Measurements from ENCODE around the gene ATAD3B.
"Not testable (repeated sequence)": the region's sequence is repeated elsewhere in the genome, so short reads cannot be mapped to it uniquely, and the experiment has no call there.

Gene ATAD3B

DNA sequence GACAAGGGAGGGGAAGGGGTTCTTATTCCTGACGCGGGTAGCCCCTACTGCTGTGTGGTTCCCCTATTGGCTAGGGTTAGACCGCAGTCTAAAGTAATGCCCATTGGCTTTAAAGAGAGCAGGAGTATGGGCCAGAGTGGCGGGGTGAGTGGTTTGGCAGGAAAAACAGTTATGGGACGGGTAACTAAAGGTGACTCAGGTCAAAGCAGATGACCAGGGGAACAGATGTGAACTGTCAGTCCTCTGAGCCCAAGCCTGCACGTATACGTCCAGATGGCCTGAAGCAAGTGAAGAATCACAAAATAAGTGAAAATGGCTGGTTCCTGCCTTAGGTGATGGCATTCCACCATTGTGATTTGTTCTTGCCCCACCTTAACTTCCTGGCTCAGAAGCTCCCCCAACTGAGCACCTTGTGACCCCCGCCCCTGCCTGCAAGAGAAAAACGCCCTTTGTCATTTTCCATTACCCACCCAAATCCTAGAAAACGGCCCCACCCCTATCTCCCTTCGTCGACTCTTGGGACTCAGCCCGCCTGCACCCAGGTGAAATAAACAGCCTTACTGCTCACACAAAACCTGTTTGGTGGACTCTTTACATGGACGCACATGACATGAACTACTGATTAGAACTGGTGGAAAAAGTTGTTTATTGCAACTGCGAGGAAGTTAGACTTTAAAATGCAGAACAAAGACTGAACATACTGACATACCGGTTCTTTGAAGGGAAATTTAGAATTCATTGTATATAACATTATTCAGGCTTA is 758 bp upstream of the ATAD3B start:
- Histone ChIP-seq H3K4me3 (ENCODE audit: low read depth, low read length) (peak overlapping the region; percentile 86), H3K36me3 (ENCODE audit: control insufficient read depth, insufficient read depth, low read length) (no peaks in the 10 kb centered on the region), H3K79me2 (peaks cover 7% of the 10 kb centered on the region), H3K27me3 (ENCODE audit: control insufficient read depth, insufficient read depth, low read length) (no peaks in the 10 kb centered on the region), H3K9me3 (ENCODE audit: control insufficient read depth, low read length) (no peaks in the 10 kb centered on the region), H2AFZ (peak overlapping the region; percentile 76), H3K4me2 (ENCODE audit: low read length) (peak overlapping the region; percentile 98), H3K4me1 (no peaks in the 10 kb centered on the region), H3K9ac (no peak overlapping the region), H3K27ac (peak overlapping the region; percentile 63)
- no peak for TF ChIP-seq CTCF (IDR thresholded peaks at IDR 0.05)

GRCh38 chr1:1472053-1472876 is 700 bp downstream of the ATAD3B start:
- not testable (repeated sequence) for H3K27ac ChIP-seq; H3K79me2 ChIP-seq; H3K27me3 ChIP-seq (ENCODE audit: control insufficient read depth, insufficient read depth, low read length); H2AFZ ChIP-seq; H3K9ac ChIP-seq; H3K9me3 ChIP-seq (ENCODE audit: control insufficient read depth, low read length); H3K4me1 ChIP-seq; H3K4me3 ChIP-seq (ENCODE audit: low read depth, low read length); H3K36me3 ChIP-seq (ENCODE audit: control insufficient read depth, insufficient read depth, low read length)
- H3K4me2 ChIP-seq (ENCODE audit: low read length): peak overlapping the region; percentile 73

- not testable (repeated sequence) for H3K27ac ChIP-seq; H3K4me1 ChIP-seq; H3K27me3 ChIP-seq (ENCODE audit: control insufficient read depth, insufficient read depth, low read length); H3K4me3 ChIP-seq (ENCODE audit: low read depth, low read length); H3K4me2 ChIP-seq (ENCODE audit: low read length); H3K9me3 ChIP-seq (ENCODE audit: control insufficient read depth, low read length); H3K9ac ChIP-seq; H3K36me3 ChIP-seq (ENCODE audit: control insufficient read depth, insufficient read depth, low read length); H2AFZ ChIP-seq; H3K79me2 ChIP-seq
Measured at GRCh38 chr1:1476011-1476410, 4.4 kb downstream of the ATAD3B start.

- H3K9ac ChIP-seq: no peak overlapping the region
- H3K27ac ChIP-seq: no peak overlapping the region
- H3K79me2 ChIP-seq: peaks cover 10% of the 10 kb centered on the region
- H3K4me2 ChIP-seq (ENCODE audit: low read length): no peak overlapping the region
- no peaks in the 10 kb centered on the region for H3K36me3 ChIP-seq (ENCODE audit: control insufficient read depth, insufficient read depth, low read length)
- H3K9me3 ChIP-seq (ENCODE audit: control insufficient read depth, low read length): no peaks in the 10 kb centered on the region
- no peak for TF ChIP-seq CTCF (IDR thresholded peaks at IDR 0.05)
- no peaks in the 10 kb centered on the region for H3K27me3 ChIP-seq (ENCODE audit: control insufficient read depth, insufficient read depth, low read length)
- no peaks in the 10 kb centered on the region for H3K4me1 ChIP-seq
- no peak overlapping the region for H2AFZ ChIP-seq
- H3K4me3 ChIP-seq (ENCODE audit: low read depth, low read length): no peak overlapping the region
Measured at GRCh38 chr1:1477206-1477605, 5.6 kb downstream of the ATAD3B start.

- Histone ChIP-seq H3K79me2 (peaks cover 3% of the 10 kb centered on the region), H2AFZ (no peak overlapping the region), H3K4me3 (ENCODE audit: low read depth, low read length) (no peak overlapping the region), H3K4me2 (ENCODE audit: low read length) (no peak overlapping the region), H3K9ac (no peak overlapping the region), H3K27me3 (ENCODE audit: control insufficient read depth, insufficient read depth, low read length) (no peaks in the 10 kb centered on the region), H3K9me3 (ENCODE audit: control insufficient read depth, low read length) (no peaks in the 10 kb centered on the region), H3K27ac (no peak overlapping the region), H3K36me3 (ENCODE audit: control insufficient read depth, insufficient read depth, low read length) (no peaks in the 10 kb centered on the region), H3K4me1 (no peaks in the 10 kb centered on the region)
- TF ChIP-seq CTCF (IDR thresholded peaks at IDR 0.05): no peak
Measured at GRCh38 chr1:1479547-1480487, 8.3 kb downstream of the ATAD3B start.

- H3K27ac ChIP-seq; H3K27me3 ChIP-seq (ENCODE audit: control insufficient read depth, insufficient read depth, low read length); H3K4me2 ChIP-seq (ENCODE audit: low read length); H3K36me3 ChIP-seq (ENCODE audit: control insufficient read depth, insufficient read depth, low read length); H3K4me1 ChIP-seq; H3K79me2 ChIP-seq; H2AFZ ChIP-seq; H3K9me3 ChIP-seq (ENCODE audit: control insufficient read depth, low read length); H3K9ac ChIP-seq; H3K4me3 ChIP-seq (ENCODE audit: low read depth, low read length): not testable (repeated sequence)
Measured at GRCh38 chr1:1480488-1480867, 8.9 kb downstream of the ATAD3B start.

DNA sequence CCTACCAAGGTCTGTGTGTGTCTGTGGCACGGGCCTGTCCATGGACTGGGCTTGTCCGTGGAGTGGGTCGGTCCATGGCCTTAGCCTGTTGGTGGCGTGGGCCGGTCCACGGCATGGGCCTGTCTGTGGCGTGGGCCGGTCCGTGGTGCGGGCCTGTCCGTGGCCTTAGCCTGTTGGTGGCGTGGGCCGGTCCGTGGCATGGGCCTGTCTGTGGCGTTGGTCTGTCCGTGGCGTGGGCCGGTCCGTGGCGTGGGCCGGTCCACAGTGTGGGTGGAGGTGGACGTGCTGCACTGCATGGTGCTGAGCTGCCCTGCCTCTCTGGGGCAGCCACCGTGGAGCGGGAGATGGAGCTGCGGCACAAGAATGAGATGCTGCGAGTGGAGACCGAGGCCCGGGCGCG is 10.2 kb downstream of the ATAD3B start:
- not testable (repeated sequence) for H3K4me2 ChIP-seq (ENCODE audit: low read length); H3K9ac ChIP-seq; H3K27me3 ChIP-seq (ENCODE audit: control insufficient read depth, insufficient read depth, low read length); H3K36me3 ChIP-seq (ENCODE audit: control insufficient read depth, insufficient read depth, low read length); H3K79me2 ChIP-seq; H3K27ac ChIP-seq; H3K4me3 ChIP-seq (ENCODE audit: low read depth, low read length); H3K4me1 ChIP-seq; H2AFZ ChIP-seq; H3K9me3 ChIP-seq (ENCODE audit: control insufficient read depth, low read length)

All from parathyroid adenoma (tissue), 2 donors.